ENCODE measurements around the gene GLIS1. TPM values are rescaled to one million over a fixed set of nuclear protein-coding genes. Genes with fewer than 3 reads are reported as not detected.

GLIS1 gene
- total RNA-seq, 1 experiment from 2014 or later = 0.28 TPM

DNA sequence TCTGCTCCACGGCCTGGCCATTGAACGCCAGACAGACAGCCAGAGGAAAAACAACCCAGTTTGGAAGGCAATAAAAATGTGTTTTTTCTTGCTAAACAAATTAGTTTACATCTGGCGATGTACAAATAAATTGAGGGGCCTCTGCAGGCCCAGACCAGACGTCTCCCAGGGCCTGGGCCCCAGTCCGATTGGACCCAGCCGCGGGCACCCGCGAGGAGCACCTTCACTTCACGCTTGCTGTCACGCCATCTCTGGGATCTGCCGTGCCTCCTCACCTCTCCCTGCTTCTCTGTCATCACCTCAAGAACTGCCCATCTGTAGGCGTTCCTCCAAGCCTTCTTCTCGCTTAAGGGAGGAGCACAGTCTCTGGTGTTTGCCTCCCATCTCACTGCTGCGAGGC, 61.5 kb downstream of the GLIS1 start:
- Histone ChIP-seq H2AK5ac (ENCODE audit: insufficient read length, low read length) (no peak overlapping the region), H3K79me2 (ENCODE audit: insufficient read depth, low read length) (no peaks in the 10 kb centered on the region), H2AFZ (ENCODE audit: low read length) (no peak overlapping the region), H3K14ac (ENCODE audit: insufficient read depth, low read length) (no peak overlapping the region), H3K18ac (ENCODE audit: insufficient read length, low read depth, low read length) (no peak overlapping the region), H3K4ac (ENCODE audit: low read depth, low read length) (no peak overlapping the region), H2BK5ac (ENCODE audit: insufficient read length, low read length) (no peak overlapping the region), H4K91ac (ENCODE audit: insufficient read length, low read depth, low read length) (no peak overlapping the region), H3K9me3 (ENCODE audit: control insufficient read depth, low read depth, low read length) (no peaks in the 10 kb centered on the region), H3K23me2 (ENCODE audit: insufficient read length, low read depth, low read length, poor library complexity, severe bottlenecking) (no peaks in the 10 kb centered on the region), H3T11ph (ENCODE audit: low read length) (no peak overlapping the region), H4K20me1 (ENCODE audit: control insufficient read depth, insufficient read depth, insufficient read length) (no peaks in the 10 kb centered on the region), H2BK120ac (ENCODE audit: low read depth, low read length, poor library complexity, severe bottlenecking) (no peak overlapping the region), H3K4me2 (ENCODE audit: insufficient read depth, insufficient read length, low read length) (no peak overlapping the region), H2BK15ac (ENCODE audit: low read depth, low read length) (no peak overlapping the region), H3K9ac (ENCODE audit: extremely low read depth, insufficient read length, low read length) (no peak overlapping the region), H3K23ac (ENCODE audit: insufficient read length, low read depth, low read length) (no peak overlapping the region), H3K27ac (ENCODE audit: insufficient read length, low read depth, low read length) (no peak overlapping the region), H3K4me1 (ENCODE audit: insufficient read depth, low read length) (no peaks in the 10 kb centered on the region), H4K8ac (replicated peaks; ENCODE audit: insufficient read length, low read depth, low read length) (no peak overlapping the region), H2BK20ac (ENCODE audit: low read depth, low read length, poor library complexity, severe bottlenecking) (no peak overlapping the region), H3K27me3 (ENCODE audit: insufficient read depth, low read length) (no peaks in the 10 kb centered on the region), H3K56ac (ENCODE audit: insufficient read length, low read depth, low read length) (no peak overlapping the region), H2BK12ac (ENCODE audit: insufficient read length, low read depth, low read length) (no peak overlapping the region), H3K79me1 (ENCODE audit: insufficient read depth, low read depth, low read length, poor library complexity, severe bottlenecking) (no peaks in the 10 kb centered on the region), H4K5ac (ENCODE audit: insufficient read length, low read depth, low read length) (no peak overlapping the region)
- TF ChIP-seq CTCF (conservative IDR thresholded peaks at IDR 0.05) = no peak
- no peaks in the 10 kb centered on the region for H3K9me3 Mint-ChIP-seq
- peaks cover 24 to 29% of the 10 kb centered on the region in 2 experiments for H3K4me1 Mint-ChIP-seq
- H3K36me3 Mint-ChIP-seq (ENCODE audit: insufficient read depth in 1 of 3, low read depth in 3 of 3) = no peaks in the 10 kb centered on the region
- H3K27ac Mint-ChIP-seq = no peak overlapping the region; a peak in 1 of 7 replicates
- H3K27me3 Mint-ChIP-seq (ENCODE audit: low read depth) = peaks cover 26% of the 10 kb centered on the region
- H3K4me3 Mint-ChIP-seq = no peak overlapping the region
- WGBS (ENCODE audit: extremely low coverage, insufficient read length, low lambda C conversion rate) = no CpG with 5 or more reads among the region's 15 CpGs
- no peak for DNase-seq
